ENCODE data around the gene UGT1A4.

- TF ChIP-seq GATA2 (IDR thresholded peaks at IDR 0.05; ENCODE audit: low read depth, low read length) (peak; percentile 56), GATA3 (IDR thresholded peaks at IDR 0.05; ENCODE audit: low read depth, low read length) (peak; percentile 61)
These were observed 18.4 kb upstream of the UGT1A4 start for GRCh38 chr2:233700028-233700635.
